GM18519 (cell line): Measurements from ENCODE around the gene SBDS.
"Not testable (repeated sequence)": the region's sequence is repeated elsewhere in the genome, so short reads cannot be mapped to it uniquely, and the experiment has no call there.

Source experiments
- ATAC-seq: cut with Tn5 transposase; IDR thresholded peaks from one replicate; pipeline ENCODE4 v1.9.1; 2021; ENCODE audit warnings: mild to moderate bottlenecking, moderate library complexity; ENCODE audit not compliant: unreplicated experiment, low FRiP score

Gene SBDS

DNA sequence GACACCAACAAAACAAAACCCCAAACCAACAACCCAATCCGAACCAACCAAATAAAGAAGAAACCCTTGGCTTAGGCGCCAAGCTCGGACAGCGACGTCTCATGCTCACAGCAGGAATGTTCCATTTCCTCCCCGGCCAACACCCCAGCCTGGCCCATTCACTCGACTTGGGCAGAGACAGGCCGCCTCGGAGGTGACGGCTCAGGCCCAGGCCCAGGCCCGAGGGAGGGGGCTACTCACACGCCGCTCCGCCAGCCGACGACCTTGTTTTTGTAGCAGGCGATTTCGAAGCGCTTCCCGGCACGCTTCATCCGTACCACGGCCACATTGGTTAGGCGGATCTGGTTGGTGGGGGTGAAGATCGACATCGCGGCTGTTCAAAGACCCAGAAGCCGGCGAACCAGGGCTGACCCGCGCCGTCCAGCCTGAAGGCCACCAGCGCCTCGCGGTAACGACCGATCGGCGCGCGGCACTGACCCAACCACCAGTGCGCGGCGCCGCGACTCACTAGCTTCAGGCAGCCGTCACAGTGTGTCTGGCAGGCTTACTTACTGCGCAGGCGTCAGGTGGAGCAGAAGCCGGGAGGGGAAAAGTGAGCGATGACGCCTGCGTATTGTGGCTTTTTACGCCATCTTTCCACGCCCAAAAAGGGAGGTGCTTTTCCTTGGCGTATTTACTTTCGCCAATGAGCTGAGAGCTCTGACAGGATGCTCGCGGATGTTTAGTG is at the start of gene SBDS:
SBDS (minus strand) TSS at position 537 of the 727 bp plus-strand sequence; CDS start at position 368, 169 bp downstream.
- ATAC-seq: peak; percentile 67

DNA sequence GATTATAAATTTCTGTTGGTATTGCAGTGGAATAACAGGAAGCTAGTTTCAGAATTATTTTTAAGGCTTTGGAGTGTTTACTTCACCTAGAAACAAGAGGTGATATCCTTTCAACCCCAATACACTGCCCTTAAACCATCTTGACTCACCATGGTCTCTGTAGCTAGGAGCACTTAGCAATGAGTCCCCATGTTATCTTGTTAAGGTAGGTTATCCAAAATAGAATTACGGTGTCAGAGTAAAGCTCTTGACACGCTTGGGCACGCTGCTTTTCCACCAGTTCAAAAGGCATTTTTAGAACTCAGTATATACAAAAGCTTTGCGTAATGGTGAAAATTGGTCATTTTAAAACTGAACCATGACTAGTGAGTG is 48.2 kb upstream of the SBDS start:
- not testable (repeated sequence) for ATAC-seq

DNA sequence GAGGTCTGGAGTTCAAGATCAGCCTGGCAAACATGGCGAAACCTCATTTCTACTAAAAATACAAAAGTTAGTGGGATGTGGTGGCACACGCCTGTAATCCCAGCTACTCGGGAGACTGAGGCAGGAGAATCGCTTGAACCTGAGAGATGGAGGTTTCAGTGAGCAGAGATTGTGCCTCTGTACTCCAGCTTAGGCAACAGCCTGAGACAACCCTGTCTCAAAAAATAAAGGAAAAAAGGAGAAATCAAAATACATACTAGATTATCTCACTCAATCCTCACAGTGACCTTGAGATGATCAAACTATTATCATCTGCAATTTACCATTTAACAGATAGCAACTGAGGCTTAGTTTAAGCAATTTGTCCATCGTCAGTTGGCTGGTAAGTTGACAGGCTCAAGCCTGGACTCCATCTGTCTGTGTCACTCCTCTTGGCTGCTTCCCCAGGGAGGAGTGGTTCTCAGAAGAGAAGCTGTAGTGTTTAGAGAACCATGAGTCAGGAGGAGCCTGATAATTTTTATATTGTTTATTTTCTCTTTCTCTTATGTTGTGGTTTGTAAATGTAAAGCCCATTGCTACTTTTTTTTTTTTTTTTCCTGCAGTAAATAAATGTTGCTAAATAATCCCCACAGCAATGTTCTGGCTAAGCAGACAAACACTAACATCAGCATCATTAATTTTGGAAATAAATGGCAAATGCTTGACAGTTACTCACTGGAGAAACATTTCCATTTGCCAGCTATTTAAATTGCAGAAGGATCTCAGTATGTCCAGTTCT is 47.6 kb upstream of the SBDS start:
- not testable (repeated sequence) for ATAC-seq

DNA sequence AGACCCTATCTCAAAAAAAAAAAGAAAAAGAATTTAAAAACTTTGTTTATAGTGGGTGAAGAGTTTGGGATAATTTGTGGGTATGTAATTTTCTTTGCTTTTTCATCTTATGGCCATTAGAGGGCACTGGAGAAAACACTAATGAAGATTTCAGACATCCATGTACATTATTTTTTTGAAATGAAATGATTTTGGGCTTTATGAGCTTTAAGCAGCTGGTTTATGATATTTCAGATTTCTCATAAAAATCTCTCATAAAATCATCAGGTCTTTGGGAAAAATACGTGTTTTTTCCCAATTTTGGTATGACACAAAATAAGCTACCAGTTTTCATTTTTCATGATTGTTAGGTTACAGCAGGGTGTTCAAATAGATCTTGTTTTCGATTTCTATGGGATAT is 45.4 kb upstream of the SBDS start:
- ATAC-seq: not testable (repeated sequence)

DNA sequence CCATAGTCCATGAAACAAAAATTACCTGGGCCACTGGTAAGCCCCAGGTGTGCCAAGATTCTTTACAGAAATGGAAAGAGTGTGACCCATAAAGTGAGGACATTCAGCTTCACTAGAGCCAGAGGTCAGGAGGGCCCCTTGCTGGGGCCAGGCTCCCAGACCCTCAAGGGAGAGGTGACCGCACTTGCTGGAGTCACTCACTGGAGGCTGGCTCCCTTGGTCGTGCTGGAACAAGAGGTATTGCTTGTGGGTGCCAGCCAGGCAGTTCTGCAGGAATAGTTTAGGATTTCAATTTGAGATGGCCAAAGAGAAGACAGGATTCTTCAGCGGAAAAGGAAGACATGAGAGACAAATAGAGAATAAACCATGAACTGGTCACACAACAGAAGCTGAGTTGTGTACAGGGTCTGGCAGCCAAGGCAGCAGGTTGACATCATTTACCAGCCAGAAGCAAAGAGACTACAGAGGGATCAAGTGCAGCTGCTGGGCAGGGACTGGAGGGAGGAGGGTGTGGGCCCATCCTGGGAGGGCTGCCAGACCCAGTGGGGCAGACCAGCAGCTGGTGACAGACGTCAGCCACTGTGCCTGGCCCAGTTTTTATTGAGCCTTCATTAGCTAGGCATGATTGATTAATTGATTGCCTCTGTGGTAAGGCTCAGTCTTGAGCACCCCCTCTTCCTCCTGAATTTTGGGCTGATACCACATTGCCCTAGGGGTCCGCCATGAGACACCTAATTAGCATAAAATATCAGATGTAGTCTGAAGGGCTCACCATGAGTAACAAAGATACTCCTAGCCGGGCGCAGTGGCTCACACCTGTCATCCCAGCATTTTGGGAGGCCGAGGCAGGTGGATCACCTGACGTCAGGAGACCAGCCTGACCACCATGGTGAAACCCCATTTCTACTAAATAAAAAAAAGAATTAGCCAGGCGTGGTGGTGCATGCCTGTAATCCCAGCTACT is 41.3 kb upstream of the SBDS start:
- ATAC-seq: not testable (repeated sequence)

DNA sequence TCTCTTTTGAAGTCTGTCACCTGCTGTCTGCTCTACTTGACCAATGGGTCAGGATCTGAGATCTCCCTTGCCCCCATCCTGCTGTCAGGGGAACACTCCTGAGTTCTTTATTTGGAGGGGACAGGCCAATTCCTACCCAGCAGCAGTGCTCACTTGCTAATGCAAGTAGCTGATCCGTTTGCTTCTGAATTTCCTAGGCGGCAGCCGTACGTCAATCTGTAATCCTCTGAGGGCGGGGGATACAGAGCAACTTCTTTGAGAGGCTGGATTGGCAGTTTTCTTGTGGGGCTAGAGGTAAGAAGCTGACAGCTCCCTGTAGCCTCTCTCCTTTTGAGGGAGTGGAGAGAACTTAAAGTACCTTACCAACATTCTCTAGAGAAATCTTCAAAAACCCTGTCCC is 37.9 kb upstream of the SBDS start:
- no peak for ATAC-seq

DNA sequence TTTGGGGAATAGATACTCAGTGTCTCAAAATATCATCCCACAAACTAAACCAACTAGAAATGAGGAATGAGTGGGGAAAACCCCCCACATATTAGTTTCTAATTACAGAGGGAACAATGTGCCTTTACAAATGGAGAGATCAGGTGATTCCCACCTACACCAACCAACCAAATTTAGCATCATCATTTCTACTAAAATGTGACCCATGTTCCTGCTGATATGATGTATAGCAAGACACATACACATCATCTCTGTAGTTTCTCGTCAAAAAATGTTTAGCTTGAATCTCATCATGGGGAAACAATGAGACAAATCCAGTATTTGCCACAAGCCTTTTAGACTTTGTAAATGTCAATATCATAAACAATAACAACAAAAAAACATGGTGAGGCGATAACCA is 36.3 kb upstream of the SBDS start:
- not testable (repeated sequence) for ATAC-seq

DNA sequence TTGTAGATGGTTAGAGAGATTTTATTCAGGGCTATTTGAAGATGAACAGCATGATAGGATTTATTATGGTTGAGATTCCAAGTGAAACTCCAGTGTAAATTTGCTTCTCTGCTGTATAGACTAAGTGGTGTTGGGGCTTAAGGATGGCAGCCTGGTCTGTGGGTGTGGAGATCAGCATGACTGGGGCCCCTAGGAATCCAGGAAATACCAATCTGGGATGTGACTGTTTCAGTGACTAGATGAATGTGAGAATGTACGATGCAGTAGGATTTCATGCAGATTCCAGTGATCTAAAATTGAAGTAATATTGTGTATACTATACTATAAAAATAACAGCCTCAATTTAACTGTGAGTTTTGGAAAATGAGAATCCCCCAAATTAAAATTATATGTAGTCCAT is 30.1 kb upstream of the SBDS start:
- ATAC-seq: not testable (repeated sequence)

DNA sequence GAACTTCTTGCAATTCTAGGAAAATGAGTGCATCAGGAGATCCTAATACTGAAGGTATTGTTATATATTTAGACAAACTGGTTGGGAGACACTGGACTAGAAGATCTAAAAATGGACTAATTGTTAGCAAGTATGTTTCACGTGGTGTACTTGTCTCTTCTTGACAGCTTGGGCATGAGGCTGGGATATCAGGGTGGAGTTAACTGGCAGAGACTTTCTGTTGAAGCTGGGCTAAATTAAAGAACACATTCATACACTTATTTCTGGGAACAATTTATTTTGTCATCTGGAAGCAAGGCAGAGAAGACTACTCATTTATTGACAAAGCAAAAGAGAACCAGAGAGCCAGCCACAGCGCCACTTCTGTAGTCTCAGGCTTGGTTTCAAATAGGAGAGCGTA is 27.1 kb upstream of the SBDS start:
- ATAC-seq: no peak

DNA sequence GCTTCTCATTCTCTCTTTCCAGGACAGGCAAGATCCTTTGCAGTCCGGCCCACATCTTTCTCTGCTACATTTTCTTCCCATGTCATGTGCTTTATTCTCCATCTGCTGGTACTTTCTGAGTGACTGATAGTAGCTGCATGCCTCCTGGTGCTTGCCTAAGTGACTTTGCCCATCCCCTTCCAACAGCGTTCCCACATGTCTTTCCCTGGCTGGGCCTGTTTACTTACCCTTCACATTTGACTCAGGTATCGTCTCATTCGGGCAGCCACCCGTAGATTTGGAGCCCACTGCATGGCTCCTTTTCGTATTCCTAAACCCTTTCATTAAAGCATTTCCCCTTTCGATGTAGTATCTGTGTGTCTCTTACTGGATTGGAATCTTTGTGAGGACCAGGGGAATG is 25.9 kb upstream of the SBDS start:
- ATAC-seq: no peak

DNA sequence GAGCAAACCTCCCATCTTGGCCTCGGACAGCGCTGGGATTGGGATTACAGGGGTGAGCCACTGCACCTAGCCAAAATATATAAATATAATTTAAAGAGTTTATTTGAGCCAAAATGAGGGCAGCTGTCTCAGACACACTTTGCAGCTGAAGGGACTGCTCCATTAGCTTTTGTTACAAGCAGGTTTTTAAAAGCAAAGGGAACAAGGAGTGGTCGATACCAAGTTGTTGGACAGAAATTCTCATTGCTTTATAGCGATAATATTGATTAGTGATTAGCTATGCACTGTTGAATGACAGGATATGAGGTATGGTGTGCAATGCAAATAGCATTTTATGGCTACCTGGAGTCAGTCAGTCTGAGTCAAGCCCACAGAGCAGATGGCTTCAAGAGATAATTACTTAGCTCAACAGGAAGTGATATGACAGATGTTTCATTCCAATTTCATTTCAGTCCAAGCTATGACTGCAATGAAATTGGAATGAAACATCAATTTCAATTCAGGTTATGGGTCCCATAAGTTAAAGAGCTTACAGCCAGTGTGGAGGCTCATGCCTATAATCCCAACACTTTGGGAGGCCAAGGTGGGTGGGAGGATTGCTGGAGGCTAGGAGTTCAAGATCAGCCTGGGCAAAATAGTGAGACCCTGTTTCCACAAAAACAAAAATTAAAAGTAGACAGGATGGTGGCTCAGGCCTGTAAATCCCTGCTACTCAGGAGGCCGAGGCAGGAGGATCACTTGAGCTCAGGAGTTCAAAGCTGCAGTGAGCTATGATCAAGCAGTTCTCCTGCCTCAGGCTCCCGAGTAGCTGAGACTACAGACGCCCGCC is 24.4 kb upstream of the SBDS start:
- ATAC-seq: no peak

DNA sequence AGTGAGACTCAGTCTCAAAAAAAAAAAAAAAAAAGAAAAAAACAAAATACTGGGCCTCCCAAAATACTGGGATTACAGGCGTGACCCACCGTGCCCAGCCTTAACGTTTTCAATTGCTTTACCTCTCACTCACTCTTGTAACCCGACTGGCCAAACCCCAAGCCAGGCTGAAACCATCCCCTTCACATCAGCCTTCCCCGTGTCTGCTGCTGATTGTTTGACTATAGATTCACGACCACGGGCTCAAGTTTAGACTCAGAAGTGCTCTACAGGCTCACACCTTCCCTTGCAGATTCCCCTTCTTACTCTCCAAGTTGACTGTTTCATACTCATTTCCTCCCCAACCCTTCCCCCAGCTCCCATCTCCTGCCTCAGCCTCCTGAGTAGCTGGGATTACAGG is 23.6 kb upstream of the SBDS start:
- ATAC-seq: no peak

DNA sequence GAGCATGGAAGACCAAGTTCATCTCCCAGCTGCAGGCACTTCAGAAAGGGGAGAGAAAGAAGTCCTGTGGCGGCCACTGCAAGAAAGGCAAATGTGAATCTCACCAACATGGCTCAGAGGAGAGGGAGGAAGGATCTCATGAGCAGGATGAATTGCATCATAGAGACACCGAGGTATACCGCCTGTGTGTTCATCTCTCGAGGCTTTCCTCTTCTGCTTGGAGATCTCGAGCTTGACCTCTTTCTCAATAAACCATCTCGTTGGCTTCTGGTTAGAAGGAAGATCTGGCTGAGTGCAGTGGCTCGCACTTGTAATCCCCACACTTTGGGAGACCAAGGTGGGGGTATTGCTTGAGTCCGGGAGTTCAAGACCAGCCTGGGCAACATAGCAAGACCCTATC is 22.6 kb upstream of the SBDS start:
- not testable (repeated sequence) for ATAC-seq

DNA sequence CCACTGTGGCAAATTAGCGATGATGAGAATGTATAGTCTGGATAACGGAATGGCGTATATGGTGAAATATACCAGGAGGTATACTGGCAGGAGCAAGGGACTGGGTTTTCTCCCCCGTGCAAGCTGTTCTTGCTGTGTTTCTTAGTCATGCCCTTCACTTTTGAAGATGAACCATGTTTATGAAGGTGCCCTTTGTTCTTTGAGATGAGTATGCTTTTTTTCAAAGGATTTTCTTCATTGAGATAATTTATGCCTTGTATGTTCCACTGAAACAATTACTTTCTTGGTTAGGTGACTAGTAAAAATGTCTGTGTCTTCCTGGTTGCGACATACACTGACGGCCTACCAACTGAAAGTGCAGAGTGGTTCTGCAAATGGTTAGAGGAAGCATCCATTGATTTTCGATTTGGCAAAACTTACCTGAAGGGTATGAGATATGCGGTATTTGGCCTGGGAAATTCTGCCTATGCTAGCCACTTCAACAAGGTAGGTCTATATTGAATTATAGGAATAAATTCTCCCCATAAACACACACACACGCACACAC is 18.8 kb upstream of the SBDS start:
- ATAC-seq: not testable (repeated sequence)

DNA sequence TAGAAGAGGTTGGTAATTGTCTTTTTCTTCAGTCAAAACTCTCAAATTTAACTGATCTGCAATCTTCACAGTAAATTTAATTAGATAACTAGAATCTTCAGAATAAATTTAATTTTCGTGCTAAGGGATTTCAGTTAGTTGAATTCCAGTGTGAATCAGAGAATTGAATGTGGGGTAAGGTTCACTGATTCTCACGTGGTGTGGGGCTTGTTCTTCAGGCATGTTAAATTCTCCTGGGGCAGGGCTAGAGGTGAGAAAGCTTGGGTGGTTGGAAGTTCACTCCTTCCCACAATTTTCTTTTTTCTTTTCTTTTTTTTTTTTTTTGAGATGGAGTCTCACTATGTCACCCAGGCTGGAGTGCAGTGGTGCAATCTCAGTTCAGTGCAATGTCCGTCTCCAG is 14.3 kb upstream of the SBDS start:
- not testable (repeated sequence) for ATAC-seq

DNA sequence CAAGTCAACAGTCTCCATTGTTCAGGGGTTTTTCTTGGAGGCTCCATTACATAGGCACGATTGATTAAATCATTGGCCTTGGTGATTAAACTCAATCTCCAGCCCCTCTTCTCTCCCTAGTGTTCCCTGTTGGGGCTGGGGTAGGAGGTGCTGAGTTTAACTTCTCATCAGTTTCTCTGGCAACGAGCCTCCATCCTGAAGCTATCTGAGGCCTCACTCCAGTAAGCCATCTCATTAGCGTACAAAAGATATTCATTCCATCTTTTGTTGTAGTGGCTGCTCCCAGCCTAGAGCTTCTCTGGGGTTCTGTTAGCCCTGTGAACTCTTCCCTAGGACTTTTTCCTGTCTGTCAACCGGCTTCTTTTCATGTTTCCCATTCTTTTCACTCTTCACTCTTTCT is 12.9 kb upstream of the SBDS start:
- no peak for ATAC-seq

DNA sequence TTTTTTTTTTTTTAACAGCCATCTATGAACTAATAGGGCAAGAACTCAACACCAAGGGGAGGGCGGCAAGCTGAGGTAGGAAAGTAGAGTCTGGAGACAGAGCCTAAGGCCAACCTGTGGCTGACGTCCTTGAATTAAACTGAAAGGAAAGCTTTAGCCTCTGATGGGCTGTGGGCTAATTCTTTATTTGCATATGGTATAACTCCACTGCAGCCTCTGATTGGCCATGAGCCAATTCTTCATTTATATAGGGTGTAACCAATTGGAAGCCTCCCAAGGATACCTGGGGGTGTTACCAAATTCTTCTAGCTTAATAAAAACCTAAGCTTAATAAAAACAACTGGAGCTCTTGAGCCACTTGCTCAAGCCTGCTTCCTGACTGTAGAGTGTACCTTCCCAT is 11.6 kb upstream of the SBDS start:
- no peak for ATAC-seq

DNA sequence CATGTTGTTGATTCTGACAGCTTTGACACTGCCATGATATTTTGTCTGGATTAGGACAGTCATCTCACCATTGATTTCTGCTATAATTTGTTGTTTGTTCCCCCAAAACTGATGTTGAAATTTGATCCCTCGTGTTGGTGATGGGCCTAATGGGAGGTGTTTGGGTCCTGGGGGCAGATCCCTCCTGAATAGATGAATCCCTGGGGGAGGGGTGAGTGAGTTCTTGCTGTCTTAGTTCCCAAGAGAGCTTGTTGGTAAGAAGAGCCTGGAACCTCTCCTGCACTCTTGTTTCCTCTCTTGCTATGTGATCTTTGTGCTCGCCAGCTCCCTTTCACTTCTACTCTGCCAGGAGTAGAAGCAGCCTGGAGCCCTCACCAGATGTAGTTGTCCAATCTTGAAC is 8.8 kb upstream of the SBDS start:
- not testable (repeated sequence) for ATAC-seq

DNA sequence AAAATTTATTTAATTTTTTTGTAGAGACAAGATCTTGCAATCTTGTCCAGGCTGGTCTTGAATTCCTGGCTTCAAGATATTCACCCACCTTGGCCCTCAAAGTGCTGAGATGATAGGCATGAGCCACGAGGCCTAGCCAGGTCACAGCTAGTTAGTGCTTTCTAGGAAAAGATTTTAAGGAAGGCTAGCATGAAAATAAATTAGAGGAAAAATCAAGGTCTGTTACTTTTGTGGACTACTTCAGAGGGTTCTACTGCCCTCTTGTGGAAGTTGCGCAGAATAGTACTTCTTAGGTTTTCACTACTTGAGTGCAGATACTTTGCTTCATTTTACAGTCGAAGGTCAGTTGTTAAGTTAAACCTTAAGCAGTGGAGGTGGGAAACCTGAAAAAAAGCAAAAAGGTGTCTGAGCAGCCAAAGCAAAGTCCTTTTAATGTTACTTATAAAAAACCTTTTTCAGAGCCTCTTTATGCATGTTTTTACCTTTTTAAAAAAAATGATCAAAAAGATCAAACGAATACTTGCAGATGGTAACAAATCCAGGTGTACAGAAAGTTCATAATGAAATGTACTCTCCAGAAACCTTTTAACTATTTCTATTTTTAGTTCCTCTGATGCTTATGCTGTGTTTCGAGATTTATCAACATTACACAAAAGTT is 5.3 kb upstream of the SBDS start:
- ATAC-seq: not testable (repeated sequence)
